ENCODE data around the gene P4HA2.
"Not testable (repeated sequence)": the region's sequence is repeated elsewhere in the genome, so short reads cannot be mapped to it uniquely, and the experiment has no call there.

The P4HA2 gene

GRCh38 chr5:132150565-132150964 is 77.1 kb downstream of the P4HA2 start:
- H3K9ac ChIP-seq (ENCODE audit: low read depth, low read length): no peak overlapping the region
- no peaks in the 10 kb centered on the region for H3K36me3 ChIP-seq (ENCODE audit: insufficient read depth, low read length)
- H3K4me1 ChIP-seq (ENCODE audit: insufficient read depth, low read length): no peaks in the 10 kb centered on the region
- H3K9me3 ChIP-seq (ENCODE audit: control insufficient read depth, insufficient read depth, low read length): no peaks in the 10 kb centered on the region

- H3K4me1 ChIP-seq (ENCODE audit: insufficient read depth, low read length): no peaks in the 10 kb centered on the region
- no peaks in the 10 kb centered on the region for H3K36me3 ChIP-seq (ENCODE audit: insufficient read depth, low read length)
- H3K9ac ChIP-seq (ENCODE audit: low read depth, low read length): no peak overlapping the region
- H3K9me3 ChIP-seq (ENCODE audit: control insufficient read depth, insufficient read depth, low read length): no peaks in the 10 kb centered on the region; the same call in 1 of the 2 replicates
Measured at GRCh38 chr5:132147663-132148062, 80.0 kb downstream of the P4HA2 start.

- not testable (repeated sequence) for H3K36me3 ChIP-seq (ENCODE audit: insufficient read depth, low read length); H3K9me3 ChIP-seq (ENCODE audit: control insufficient read depth, insufficient read depth, low read length); H3K9ac ChIP-seq (ENCODE audit: low read depth, low read length); H3K4me1 ChIP-seq (ENCODE audit: insufficient read depth, low read length)
Measured at GRCh38 chr5:132145326-132145725, 82.3 kb downstream of the P4HA2 start.

- H3K9ac ChIP-seq (ENCODE audit: low read depth, low read length): no peak overlapping the region
- H3K9me3 ChIP-seq (ENCODE audit: control insufficient read depth, insufficient read depth, low read length): no peaks in the 10 kb centered on the region; the same call in 1 of the 2 replicates
- H3K4me1 ChIP-seq (ENCODE audit: insufficient read depth, low read length): no peaks in the 10 kb centered on the region
- no peaks in the 10 kb centered on the region for H3K36me3 ChIP-seq (ENCODE audit: insufficient read depth, low read length)
Measured at GRCh38 chr5:132143148-132143547, 84.5 kb downstream of the P4HA2 start.

- Histone ChIP-seq H3K9ac (ENCODE audit: low read depth, low read length) (no peak overlapping the region), H3K4me1 (ENCODE audit: insufficient read depth, low read length) (no peaks in the 10 kb centered on the region), H3K36me3 (ENCODE audit: insufficient read depth, low read length) (no peaks in the 10 kb centered on the region), H3K9me3 (ENCODE audit: control insufficient read depth, insufficient read depth, low read length) (no peaks in the 10 kb centered on the region; the same call in 1 of the 2 replicates)
Measured at GRCh38 chr5:132142459-132142858, 85.2 kb downstream of the P4HA2 start.
